Heart right ventricle (tissue), 16 donors: ENCODE measurements around the gene PI4KA. TPM values are rescaled to one million over a fixed set of nuclear protein-coding genes. Genes with fewer than 3 reads are reported as not detected.
A peak's percentile ranks its signal among the peaks of the same experiment; 100 is the strongest.

Source experiments
- ATAC-seq, 8 donors: fragments of 200-7000 bp; cut with Tn5 transposase; one replicate each; pipeline ENCODE4 v1.9.1; 2020; ENCODE audit warnings: mild to moderate bottlenecking in 8 of 8, moderate library complexity in 8 of 8, moderate number of reproducible peaks in 1 of 8
- DNase-seq, 2 donors: peaks; one replicate each; pipeline ENCODE4 v3.0.0-alpha.2; 2020
- H3K27ac ChIP-seq, 10 donors: fragments of 200-600 bp; sonication (generic) in 2 of 10; one replicate each; pipeline versions ENCODE4 v1.5.0 to v1.8.0; 2020 to 2022; ENCODE audit warnings: mild to moderate bottlenecking in 3 of 10
- H3K27me3 ChIP-seq, 7 donors: fragments of 200-600 bp; one replicate each; pipeline ENCODE4 v1.8.0; 2021 to 2022; ENCODE audit warnings: mild to moderate bottlenecking in 2 of 7
- H3K36me3 ChIP-seq, 9 donors: fragments of 200-600 bp; sonication (generic) in 1 of 9; one replicate each; pipeline versions ENCODE4 v1.5.0 to v1.8.0; 2020 to 2022; ENCODE audit warnings: mild to moderate bottlenecking in 2 of 9
- H3K4me1 ChIP-seq, 9 donors: fragments of 200-600 bp; sonication (generic) in 1 of 9; one replicate each; pipeline versions ENCODE4 v1.5.0 to v1.8.0; 2020 to 2022; ENCODE audit warnings: mild to moderate bottlenecking in 4 of 9
- H3K4me3 ChIP-seq, 10 donors: fragments of 200-600 bp; sonication (generic) in 2 of 10; one replicate each; pipeline versions ENCODE4 v1.5.0 to v1.8.0; 2020 to 2022; ENCODE audit warnings: mild to moderate bottlenecking in 7 of 10, moderate library complexity in 2 of 10
- H3K9me3 ChIP-seq, 11 donors: fragments of 200-600 bp in 10 of 11; sonication (generic) in 2 of 11; one replicate each; pipeline versions ENCODE4 v1.5.0 to v1.8.0; 2013 to 2022; ENCODE audit warnings: mild to moderate bottlenecking in 2 of 11, control low read depth in 1 of 11, moderate library complexity in 1 of 11
- CTCF ChIP-seq, 9 donors: fragments of 200-600 bp; sonication (generic) in 2 of 9; IDR thresholded peaks; one replicate each; pipeline versions ENCODE4 v1.5.0 to v1.8.0; 2021 to 2022; ENCODE audit warnings: antibody characterized with exemption in 9 of 9, mild to moderate bottlenecking in 5 of 9, moderate library complexity in 1 of 9
- WGBS, 2 donors: extraction: QIAGEN DNeasy Blood & Tissue Kit; methylation state at CpG; one replicate each; pipeline ENCODE4 v1.1.7; 2013; ENCODE audit warnings: inconsistent platforms in 1 of 2; 5-methylcytosine and 5-hydroxymethylcytosine counted together
- intact Hi-C, 10 donors: fragments of 100-400 bp; cut with DNase I; formaldehyde crosslinking; loops; one replicate each; pipeline versions ENCODE4 v1.11.1 to v1.14.2; 2022
- polyA plus RNA-seq, 2 donors: library from polyadenylated mRNA; stranded (reverse); fragments of 200-250 nt; gene quantifications; one replicate each; pipeline ENCODE4 v1.2.3, GENCODE V29; 2013
- total RNA-seq, 10 donors: library from RNA; stranded (reverse); fragmentation: NEBNext Ultra II Directional in 3 of 10; extraction: Animal tissue kit (Norgen Biotek cat#: 25700) in 3 of 10; gene quantifications; one replicate each; pipeline versions ENCODE4 v1.2.1 to v1.2.4, GENCODE V29; 2021 to 2023
- donor health status: Arrhythmogenic right ventricular cardiomyopathy.
- donor health status: ischemic (EF 13 %, LVEDD 7.1; RV severe dilation, severe dysfunction).
- donor health status: healthy with polysubstance abuse.
- donor health status: DM: no; HTN: yes; CAD: no.
- donor health status: DM: no; HTN: no; CAD: no.
- donor health status: ischemic (EF 25% LVEDD 6.9; RV normal size, moderate dysfunction).
- donor health status: ischemic (EF 25% LVEDD 5.7; RV mildly dilated, moderate dysfunction).
- donor health status: healthy.
- donor health status: DM: yes; HTN: yes; CAD: no.
- donor health status: Ischemic cardiomyopathy.
- donor health status: ischemic (EF 35%, LVEDD 5.7; RV mildly dilated, moderate dysfunction).
- donor health status: nonischemic (EF 11% LVEDD 7.7; RV severe dilation, severe dysfunction).
- donor health status: DM: yes; HTN: yes; CAD: no.
- donor health status: PGD.
- donor health status: ischemic (EF 29% LVEDD 5.4; RV normal size, mild dysfunction).
- donor health status: nonischemic (EF 23%, LVEDD 6.1; RV moderate dilation, normal function).

PI4KA gene
- total and polyA plus RNA-seq, 12 donors, result 32.3 to 55.2 (median 39.4) TPM

- no peak for ATAC-seq
- Histone ChIP-seq H3K36me3 (peaks cover 0 to 61% (median 31%) of the 10 kb centered on the region in 9 donors), H3K27ac (no peak overlapping the region), H3K27me3 (no peaks in the 10 kb centered on the region), H3K9me3 (no peaks in the 10 kb centered on the region), H3K4me1 (peaks cover 0 to 19% (median 12%) of the 10 kb centered on the region in 9 donors), H3K4me3 (no peak overlapping the region)
- 80 to 81% methylated on average over 6 of the region's 6 CpGs for WGBS, 2 donors
- TF ChIP-seq CTCF (IDR thresholded peaks at IDR 0.05), result no peak
- no peak for DNase-seq
- intact Hi-C loops, result loop anchor here in 4 of 10 donors (5.0 to 10.0 kb wide), 4 partner anchors 73 to 116 kb away; partner anchors contain the start of genes LZTR1 (in 2 of the 4) and THAP7 (in 2 of the 4)
Observed at GRCh38 chr22:20889025-20889704, 30.6 kb upstream of the PI4KA start.

- Histone ChIP-seq H3K27me3 (no peaks in the 10 kb centered on the region), H3K36me3 (peaks cover 0 to 78% (median 36%) of the 10 kb centered on the region in 9 donors), H3K4me1 (peaks cover 0 to 19% (median 12%) of the 10 kb centered on the region in 9 donors), H3K4me3 (no peak overlapping the region), H3K27ac (no peak overlapping the region), H3K9me3 (no peaks in the 10 kb centered on the region)
- TF ChIP-seq CTCF (IDR thresholded peaks at IDR 0.05), result no peak
- intact Hi-C loops, result loop anchor here in 4 of 10 donors (5.0 to 10.0 kb wide), 4 partner anchors 75 to 117 kb away; partner anchors contain the start of genes LZTR1 (in 2 of the 4) and THAP7 (in 2 of the 4)
- 81 to 84% methylated on average over 5 of the region's 5 CpGs for WGBS, 2 donors
- DNase-seq (no peak), ATAC-seq (no peak)
Observed at GRCh38 chr22:20887375-20887774, 28.8 kb upstream of the PI4KA start.

GRCh38 chr22:20885557-20886323, 27.1 kb upstream of the PI4KA start:
- Histone ChIP-seq H3K27me3 (no peaks in the 10 kb centered on the region), H3K4me3 (no peak overlapping the region), H3K36me3 (peaks cover 0 to 95% (median 42%) of the 10 kb centered on the region in 9 donors), H3K27ac (peak overlapping the region in 9 of 10 donors; percentile 7 to 85 (median 67)), H3K4me1 (peaks cover 0 to 19% (median 12%) of the 10 kb centered on the region in 9 donors), H3K9me3 (no peaks in the 10 kb centered on the region)
- intact Hi-C loops, result loop anchor here in 5 of 10 donors (1.0 to 10.0 kb wide), 5 partner anchors 32 to 119 kb away; partner anchors contain the start of genes LZTR1 (in 2 of the 5), THAP7 (in 2 of the 5) and CRKL (in 1 of the 5)
- TF ChIP-seq CTCF (IDR thresholded peaks at IDR 0.05), result peak; percentile 67 to 85 (median 81)
- ATAC-seq (peak; percentile 91 to 96 (median 95)), DNase-seq (peak; percentile 77 to 81)
- WGBS, 2 donors, result 28 to 30% methylated on average over 10 of the region's 10 CpGs

GRCh38 chr22:20885017-20885556, 26.5 kb upstream of the PI4KA start:
- intact Hi-C loops, result loop anchor here in 5 of 10 donors (1.0 to 10.0 kb wide), 5 partner anchors 32 to 120 kb away; partner anchors contain the start of genes LZTR1 (in 2 of the 5), THAP7 (in 2 of the 5) and CRKL (in 1 of the 5)
- Histone ChIP-seq H3K4me3 (no peak overlapping the region), H3K36me3 (peaks cover 0 to 98% (median 42%) of the 10 kb centered on the region in 9 donors), H3K4me1 (peaks cover 0 to 19% (median 12%) of the 10 kb centered on the region in 9 donors), H3K9me3 (no peaks in the 10 kb centered on the region), H3K27me3 (no peaks in the 10 kb centered on the region), H3K27ac (peak overlapping the region in 9 of 10 donors; percentile 7 to 85 (median 67))
- WGBS, 2 donors, result 64 to 66% methylated on average over 8 of the region's 8 CpGs
- peak in 3 of 8 donors; percentile 12 to 40 (median 31) for ATAC-seq
- no peak for TF ChIP-seq CTCF (IDR thresholded peaks at IDR 0.05)
- DNase-seq, result no peak
